Raji (cell line): ENCODE data around the gene ARHGDIA.

Experiments
- POLR2A ChIP-seq: IDR thresholded peaks from 2 replicates; pipeline ENCODE4 v1.6.1; 2011; ENCODE audit warnings: low read depth, low read length, control low read depth; ENCODE audit not compliant: insufficient read depth

ARHGDIA gene

DNA sequence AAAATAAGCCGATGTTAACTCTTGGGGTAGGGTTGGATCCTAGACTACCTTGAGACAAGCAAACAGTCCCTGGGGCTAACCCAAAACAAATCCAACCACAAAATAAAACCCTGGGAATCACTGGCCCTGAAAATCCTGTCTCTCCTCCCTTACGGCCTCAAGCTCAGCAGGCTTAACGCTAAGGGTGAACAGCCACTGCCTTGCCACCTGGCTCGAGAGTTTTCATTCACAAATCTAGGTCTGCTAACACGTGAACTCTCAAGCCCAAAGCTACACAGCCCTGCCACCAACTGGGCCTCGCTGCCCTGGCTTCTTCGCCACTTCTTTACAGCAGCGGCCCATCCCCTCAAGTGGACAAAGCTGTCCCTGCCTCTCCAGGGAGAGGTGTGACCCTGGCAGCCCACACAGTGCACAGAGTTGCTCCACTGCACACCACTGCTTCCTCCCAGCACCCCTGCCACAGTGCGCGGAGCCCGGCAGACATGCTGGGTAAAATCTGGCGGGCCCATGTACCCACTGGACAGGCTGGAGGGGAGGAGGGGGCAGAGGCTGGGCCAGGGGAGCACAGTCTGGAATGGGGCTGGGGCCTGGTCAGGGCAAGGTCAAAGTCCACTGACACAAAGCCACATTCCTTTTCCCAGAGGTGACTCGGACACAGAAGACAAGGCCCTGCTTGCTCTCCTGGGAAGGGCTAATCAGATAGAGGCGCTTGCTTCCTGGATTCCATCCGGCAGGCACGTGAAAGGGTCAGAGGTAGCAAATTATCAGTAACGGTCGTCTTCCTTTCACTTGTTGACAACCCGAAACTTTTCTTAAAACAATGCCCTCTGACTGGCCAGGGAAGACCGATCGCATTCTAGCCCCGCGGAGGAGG lies 39.1 kb upstream of the ARHGDIA start:
- no peak for TF ChIP-seq POLR2A

DNA sequence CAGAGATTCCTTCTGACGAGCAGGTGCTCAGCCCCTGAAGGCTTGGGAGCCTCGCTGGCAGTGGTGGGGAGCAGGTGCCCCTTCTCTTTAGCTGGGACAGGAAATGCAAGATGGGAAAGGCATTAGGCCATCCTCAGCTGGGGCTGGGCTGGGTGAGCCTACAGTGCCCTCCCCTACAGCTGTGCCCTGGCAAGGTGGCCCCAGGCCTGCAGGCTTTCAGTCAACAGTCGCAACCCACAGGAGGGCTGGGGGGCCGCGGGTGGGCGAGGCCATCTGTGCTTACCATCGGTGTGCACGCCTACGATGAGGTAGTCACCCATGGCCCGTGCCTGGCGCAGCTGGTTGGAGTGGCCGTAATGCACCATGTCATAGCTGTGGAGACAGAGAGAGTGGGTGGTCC lies 38.1 kb upstream of the ARHGDIA start:
- TF ChIP-seq POLR2A, result no peak

DNA sequence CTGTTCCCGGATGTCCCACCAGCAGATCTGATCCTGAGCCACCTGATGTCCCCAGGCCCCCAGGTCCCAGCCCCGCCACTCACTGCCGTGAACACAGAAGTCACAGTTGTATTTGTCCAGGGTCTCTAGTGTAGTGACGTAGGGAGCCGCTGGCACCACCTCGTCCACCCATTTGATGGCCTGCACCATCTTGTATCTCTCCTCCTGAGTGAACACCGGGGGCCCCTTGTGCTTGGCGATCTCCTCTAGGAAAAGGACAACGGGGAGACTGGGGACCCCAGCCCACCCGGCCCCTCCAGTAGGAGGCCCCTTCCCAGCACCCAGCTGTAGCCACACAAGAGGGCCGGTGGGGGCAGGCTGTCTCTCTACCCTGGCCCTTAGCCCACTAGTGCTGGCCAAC lies 37.7 kb upstream of the ARHGDIA start:
- no peak for TF ChIP-seq POLR2A

DNA sequence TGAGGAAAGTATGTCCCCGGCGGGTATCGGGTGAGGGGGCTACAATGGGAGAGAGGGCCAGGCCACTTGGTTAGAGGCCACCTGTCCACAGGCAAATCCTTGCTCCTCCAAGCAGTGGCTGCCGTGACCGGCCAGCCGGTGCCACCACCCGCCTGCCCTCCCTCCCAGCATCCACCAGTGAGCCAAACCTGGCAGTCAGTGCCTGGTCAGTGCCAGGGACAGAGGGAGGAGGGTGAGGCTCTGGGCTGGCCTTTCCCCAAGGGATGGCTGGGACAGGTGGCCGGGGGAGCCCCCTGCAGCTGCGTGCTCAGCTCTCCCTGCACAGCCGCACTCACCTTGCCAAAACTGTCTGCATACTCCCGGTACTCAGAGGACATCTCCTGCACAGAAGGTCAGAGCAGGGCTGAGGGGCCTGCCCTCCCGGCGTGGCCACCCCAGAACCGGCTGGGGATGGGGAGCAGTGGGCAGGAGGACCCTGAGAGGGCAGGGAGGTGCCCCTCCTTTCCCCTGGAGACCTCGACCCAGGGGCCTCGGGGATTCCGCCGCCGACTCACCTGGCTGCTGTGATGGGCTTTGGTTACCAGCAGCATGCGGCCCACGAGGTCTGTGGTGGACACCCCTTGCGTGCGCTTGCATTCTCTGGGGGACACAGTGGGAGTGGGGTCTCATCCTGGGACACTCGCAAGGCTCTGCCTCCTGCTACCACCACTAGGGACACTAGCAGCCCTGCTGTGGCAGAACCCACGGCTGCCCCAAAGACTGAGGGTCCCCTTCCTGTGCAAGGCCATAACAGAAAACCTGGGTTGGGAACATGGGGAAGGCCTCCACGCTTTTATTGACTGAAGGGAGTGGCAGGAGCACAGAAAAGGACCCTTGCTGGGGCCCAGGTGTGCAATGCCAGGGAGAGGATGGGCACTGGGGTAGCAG lies 36.3 kb upstream of the ARHGDIA start:
- TF ChIP-seq POLR2A, result no peak

DNA sequence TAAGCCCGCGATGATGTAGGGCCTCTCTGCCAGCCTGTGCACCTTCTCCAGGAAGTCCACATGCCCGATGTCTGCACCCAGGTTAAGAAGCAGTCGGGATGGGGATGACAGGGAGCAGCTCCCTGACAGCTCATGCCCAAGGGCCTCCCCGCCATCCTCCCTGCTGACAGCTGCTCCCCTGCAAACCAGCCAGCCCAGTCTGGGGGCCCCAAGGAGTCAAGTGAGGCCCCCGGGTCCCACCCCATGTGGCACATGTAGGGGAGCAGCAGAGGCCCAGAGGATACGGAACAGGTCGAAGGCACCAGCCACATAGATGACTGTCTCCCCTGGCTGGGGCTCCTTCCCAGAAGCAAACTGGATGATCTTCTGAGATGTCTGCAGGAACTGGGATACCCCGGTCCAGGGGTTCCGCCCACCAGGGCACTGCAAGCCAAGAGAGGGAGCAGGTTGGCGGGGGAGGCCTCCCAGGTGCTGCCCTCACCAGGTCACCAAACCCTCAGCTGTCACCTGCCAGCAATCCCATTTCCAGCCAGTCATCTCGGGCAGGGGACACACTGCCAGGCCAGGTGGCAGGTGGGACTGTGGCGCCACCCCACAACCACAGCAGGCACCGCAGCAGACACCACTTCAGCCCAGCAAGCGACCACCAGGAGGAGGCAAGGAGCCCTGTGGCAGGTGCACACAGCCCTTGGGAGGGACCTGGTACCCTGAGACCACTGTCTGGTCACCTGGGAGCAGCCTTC lies 35.5 kb upstream of the ARHGDIA start:
- TF ChIP-seq POLR2A, result no peak

DNA sequence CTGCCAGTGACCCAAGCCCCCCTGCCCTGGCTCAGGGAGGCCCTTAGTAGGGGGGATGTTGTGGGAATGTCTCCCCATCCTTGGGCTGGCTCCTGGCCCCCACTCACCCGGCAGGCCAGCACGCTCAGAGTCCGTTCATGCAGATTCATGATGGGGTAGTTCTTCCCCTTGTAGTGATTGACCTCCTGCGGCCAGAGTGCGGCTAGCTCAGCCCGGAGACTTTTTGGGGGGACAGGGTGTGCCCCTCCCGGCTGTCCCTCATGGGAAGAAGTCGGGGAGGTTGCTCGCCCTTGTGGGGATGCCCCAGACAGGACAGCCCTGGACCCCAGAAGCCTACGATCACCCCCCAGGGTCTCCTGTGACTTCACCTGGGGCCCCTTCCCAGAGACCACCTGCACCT lies 34.9 kb upstream of the ARHGDIA start:
- TF ChIP-seq POLR2A, result no peak

DNA sequence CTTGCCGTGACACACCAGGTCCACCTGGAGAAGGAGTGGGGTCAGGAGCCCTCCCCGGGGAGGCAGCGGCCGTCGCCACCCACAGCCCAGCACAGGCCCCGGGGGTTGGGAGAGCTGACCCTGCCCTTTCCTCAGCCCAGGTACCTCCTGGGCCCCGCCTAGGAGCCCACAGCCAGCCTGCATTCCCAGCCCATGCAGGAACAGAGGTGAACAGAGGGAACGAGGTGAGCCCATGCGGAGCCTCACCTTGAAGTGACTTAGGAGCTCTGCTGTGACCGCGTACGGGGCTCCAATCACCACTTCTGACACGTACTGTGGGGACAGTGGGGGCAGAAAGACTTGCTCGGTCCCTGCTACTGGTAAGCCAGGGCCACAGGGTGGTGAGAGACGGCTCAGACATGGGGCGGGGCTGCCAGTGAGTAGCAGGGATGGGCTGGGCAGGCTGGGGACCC lies 34.3 kb upstream of the ARHGDIA start:
- TF ChIP-seq POLR2A, result no peak

DNA sequence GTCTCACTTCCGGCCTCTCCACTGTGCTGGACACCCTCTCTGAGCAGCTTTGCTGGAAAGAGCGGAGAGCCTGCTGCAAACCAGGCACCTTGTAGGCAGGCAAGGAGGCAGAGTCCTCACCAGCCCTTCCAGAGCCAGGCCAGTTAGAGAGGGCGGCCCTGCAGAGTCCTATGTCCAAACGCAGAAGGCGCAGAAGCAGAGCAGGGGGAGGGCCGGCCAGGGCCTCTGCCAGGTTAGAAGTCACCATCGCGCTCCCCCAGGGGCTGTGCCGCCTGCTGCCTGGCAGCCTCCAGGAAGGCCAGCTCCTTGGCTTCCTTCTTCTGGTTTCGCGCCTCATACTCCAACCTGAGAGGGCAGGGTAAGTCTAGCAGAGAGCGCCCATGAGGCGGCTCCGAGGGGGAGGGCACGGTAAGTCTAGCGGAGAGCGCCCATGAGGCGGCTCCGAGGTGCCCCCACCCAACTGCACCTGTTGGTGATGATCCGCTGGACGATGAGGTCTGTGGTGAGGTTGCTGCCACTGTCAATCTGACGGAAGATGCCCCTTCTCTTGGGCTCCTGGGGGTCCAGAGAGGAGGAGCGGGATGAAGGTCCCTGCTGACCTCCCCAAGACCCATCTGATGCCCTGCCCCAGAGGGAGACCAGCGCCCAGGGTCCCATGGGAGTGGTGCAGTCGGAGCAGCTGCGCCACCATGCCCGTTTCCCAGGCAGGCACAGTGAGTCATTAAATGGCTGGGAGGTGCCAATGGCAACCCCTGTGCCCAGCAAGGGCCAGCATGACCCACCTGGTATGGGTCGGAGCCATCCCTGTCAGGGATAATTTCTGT lies 33.7 kb upstream of the ARHGDIA start:
- no peak for TF ChIP-seq POLR2A

DNA sequence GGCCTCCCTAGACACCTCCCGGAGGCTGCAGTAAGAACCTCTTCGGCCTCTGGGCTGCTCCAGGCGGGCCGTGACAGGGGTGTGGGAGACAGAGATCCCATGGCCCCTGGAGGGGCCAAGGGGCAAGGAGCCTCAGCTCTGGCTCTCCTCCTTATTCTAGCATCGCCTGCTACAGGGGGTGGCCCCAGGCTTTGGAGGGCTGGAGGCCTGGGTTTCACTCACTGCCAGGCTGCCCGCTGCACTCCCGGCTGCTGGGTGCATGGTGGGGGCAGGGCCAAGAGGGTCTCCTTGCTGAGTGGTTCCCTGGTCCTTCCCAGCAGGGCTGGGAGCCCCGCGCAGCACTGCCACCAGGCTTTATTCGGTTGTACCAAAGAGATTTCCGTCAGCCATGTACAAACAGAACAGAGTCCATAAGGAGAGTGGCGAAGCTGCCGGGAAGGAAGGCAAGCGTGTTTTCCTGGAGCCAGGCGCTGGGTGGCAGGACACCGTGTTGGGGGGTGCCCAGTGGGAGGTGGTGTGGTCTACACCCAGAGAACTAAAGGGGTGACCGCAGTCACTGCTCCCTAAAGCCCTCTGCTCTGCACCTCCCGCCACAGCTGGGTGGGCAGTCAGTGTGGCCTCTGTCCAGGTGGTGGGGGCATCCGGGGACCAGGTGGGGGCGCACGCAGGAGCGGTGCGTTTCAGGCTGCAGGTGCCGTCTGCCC lies 32.9 kb upstream of the ARHGDIA start:
- no peak for TF ChIP-seq POLR2A

DNA sequence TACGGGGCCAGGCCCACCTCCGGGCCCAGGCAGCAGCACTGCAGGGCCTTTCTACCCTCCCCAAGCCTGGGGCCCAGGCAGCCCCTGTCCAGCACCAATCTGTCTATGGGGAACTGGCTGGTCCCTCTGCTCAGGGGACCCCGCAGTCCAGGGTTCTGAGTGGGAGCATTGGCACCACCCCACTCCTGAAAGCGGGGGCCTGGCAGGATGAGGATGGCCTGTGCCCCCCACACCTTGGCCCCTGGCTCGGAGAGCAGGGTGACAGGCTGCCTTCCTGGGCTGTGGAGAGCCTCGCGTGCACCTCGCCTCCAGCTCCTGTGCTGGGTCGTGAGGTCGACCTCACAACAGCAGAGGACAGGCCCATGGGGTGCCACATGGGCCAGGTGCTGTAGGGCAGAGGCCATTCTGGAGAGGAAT lies 32.3 kb upstream of the ARHGDIA start:
- TF ChIP-seq POLR2A, result no peak

DNA sequence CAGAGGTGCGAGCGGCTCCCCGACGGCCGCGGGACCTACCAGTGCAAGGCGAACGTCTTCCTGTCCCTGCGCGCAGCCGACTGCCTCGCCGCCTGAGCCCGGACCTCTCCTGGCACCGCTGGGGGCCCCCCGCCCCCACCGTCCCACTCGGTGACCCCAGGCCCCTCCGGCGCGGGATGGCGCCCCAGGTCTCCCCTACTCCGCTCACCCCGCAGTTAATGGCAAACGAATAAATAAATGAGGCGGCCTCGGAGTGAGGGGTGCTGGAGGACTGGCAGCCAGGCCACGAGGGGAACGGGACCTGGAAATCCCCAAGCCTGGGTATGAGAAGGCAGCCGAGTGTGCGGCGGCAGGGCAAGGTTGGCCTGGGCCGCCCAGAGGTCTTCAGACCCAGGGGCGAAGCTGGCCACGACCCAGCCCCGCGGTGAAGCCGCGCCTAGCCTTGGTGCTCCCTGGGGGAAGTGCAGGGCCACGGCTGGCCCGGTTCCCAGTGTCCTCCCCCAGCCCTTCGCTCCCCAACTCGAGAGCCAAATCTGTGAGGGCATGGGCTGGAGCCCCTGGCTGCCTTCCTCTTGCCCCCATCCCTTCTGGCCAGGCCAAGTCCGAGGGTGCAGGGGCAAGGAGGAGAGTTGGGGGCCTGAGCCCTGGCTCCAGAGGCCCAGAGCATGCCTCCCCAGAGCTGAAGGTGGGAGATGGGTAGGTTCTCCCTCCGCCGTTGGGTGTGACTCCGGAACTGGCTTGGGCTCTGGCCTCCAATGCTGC lies 31.7 kb upstream of the ARHGDIA start:
- no peak for TF ChIP-seq POLR2A

DNA sequence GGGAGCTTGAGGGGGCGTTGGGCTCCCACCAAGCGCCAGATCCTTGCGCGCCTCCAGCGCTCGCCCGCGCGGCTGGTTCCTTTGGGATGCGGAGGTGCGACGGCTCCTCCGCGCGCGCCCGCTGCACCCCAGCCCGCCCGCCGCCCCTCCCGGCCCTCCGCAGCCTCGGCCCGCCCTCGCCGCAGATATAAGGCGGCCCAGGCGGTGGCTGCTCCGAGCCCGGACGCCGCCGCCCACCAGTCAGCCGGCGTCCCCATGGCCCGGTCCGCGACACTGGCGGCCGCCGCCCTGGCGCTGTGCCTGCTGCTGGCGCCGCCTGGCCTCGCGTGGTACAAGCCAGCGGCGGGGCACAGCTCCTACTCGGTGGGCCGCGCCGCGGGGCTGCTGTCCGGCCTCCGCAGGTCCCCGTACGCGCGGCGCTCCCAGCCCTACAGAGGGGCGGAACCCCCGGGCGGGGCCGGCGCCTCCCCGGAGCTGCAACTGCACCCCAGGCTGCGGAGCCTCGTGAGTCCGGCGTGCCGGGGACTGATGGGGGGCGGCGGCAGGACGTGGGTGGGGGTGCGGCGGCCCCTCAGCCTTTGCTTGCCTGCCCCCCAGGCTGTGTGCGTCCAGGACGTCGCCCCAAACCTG lies 31.0 kb upstream of the ARHGDIA start, which contains the start of gene NPB:
NPB (plus strand) TSS at position 216 of the 630 bp plus-strand sequence; CDS start at position 256, 40 bp downstream.
- TF ChIP-seq POLR2A, result no peak

DNA sequence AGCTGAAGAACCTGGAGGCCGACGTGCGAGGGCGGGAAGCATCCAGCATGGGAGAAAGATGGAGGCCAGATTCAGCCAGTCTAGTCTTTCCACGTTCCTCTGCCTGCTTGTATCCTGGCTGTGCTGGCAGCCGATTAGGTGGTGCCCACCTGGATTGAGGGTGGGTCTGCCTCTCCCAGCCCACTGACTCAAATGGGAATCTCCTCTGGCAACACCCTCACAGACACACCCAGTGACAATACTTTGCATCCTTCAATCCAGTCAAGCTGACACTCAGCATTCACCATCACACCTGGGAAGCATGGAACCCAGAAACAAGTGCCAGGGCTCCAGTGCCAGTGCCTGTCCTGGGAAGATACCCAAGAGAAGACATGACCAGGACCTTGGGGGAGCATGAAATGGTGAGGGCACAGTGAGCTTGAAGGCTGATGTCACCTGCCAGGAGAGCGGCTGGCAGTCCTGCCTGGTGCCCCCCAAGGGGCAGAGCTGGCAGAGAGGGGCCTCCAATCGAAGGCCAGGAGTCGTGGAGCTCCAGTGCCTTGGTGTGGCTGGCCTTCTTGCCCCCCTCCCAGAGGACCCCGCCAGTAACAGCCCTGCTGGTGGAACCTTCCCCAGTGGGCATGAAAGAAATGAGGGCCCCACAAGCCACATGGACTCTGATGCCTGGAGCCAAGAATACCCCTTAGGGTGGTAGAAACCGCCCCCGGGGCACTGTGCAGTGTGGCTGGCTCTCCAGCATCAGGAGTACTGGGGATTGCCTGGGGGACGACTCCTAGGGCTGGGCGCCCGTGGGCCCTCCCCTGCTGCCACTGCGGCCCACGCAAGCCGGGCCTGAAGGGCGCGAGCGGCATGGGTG lies 30.3 kb upstream of the ARHGDIA start:
- no peak for TF ChIP-seq POLR2A
